Esophagus mucosa (tissue), 1 donor: ENCODE measurements around the gene RASD1. TPM values are rescaled to one million over a fixed set of nuclear protein-coding genes. Genes with fewer than 3 reads are reported as not detected.

ENCODE experiments used
- ATAC-seq: fragments of 200-7000 bp; cut with Tn5 transposase; one replicate; pipeline ENCODE4 v1.9.1; 2020
- total RNA-seq: library from RNA; stranded (reverse); gene quantifications from one replicate; pipeline ENCODE4 v1.2.4, GENCODE V29; 2023
- donor health status: DM: yes; HTN: yes; CAD: no.

The RASD1 gene
- total RNA-seq, 1 donor from 2014 or later: 0.60 TPM

DNA sequence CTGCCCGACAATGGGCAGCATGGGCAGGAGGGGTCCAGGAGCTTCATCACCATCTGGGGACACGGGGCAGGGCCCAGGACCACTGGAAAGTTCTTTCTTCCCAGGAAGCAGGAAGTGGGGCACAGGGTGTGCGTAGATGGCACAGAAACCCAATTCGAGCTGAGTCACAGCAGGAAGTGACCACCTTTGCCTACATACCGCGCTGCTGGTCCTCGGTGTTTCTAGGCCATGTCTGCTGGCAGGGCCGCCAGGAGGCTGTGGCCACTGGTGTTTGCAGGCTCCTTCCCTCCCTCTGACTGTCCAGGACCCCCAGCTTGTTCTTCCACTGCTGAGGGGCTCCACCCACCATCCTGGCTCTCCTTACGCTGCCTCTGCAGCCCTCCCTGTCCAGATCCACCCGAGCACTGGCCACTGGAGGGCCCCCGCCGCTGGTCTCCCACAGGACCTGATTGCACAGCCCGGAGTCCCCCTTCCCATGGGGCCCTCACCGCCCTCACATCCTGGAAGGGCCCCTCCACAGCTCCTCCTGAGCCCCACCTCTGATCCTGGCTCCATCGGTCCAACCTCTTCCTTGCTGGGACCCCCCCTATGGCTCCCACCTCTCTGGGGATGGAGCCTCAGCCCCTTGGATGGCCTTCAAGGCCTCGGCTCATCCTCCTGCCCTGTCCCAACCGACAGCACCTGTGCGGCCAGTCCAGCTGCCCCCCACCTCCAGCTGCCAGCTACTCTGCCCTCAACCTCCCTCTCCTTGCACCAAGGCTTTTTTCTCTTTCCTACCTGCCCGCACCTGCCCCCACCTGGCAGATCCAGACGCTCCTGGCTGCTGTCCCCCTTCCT, 14.5 kb upstream of the RASD1 start:
- no peak for ATAC-seq

DNA sequence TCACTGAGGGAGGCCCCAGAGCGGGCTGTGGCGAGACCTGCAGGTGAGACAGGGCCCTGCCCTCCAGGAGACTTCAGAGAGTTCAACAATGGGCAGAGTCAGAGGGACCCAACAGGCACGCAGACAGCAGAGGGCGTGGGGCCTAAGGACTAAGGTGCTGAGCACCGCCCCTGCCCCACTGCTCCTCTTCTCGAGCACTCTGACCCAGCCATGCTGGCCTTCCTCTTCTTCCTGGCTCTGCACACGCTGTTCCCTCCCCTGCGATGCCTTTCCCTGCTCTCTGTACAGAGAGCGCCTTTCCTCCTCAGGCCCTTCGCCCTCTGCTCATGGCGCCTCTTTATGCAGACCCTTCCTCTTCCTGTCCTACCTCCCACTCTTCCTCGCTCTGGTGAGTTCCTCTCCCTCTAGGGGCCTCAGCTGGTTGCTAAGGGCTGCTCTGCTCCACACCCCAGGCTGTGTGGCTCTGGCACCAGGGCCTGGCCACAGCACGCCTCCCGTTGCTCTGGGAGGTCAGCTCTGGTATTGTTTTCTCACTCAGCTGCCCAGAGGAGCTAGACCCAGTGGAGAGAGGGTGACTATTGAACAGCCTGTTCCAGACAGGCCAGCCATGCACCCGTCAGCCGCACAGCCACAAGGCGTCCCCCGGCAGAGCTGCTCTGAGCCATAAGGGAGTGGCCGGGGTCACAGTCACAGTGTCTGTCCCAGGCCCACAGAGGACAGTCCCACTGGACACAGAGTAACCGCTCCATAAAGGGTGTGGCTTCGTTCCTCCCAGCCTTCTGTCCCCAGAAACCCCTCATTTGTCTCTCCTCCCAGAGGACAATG, 13.6 kb upstream of the RASD1 start:
- ATAC-seq: no peak

DNA sequence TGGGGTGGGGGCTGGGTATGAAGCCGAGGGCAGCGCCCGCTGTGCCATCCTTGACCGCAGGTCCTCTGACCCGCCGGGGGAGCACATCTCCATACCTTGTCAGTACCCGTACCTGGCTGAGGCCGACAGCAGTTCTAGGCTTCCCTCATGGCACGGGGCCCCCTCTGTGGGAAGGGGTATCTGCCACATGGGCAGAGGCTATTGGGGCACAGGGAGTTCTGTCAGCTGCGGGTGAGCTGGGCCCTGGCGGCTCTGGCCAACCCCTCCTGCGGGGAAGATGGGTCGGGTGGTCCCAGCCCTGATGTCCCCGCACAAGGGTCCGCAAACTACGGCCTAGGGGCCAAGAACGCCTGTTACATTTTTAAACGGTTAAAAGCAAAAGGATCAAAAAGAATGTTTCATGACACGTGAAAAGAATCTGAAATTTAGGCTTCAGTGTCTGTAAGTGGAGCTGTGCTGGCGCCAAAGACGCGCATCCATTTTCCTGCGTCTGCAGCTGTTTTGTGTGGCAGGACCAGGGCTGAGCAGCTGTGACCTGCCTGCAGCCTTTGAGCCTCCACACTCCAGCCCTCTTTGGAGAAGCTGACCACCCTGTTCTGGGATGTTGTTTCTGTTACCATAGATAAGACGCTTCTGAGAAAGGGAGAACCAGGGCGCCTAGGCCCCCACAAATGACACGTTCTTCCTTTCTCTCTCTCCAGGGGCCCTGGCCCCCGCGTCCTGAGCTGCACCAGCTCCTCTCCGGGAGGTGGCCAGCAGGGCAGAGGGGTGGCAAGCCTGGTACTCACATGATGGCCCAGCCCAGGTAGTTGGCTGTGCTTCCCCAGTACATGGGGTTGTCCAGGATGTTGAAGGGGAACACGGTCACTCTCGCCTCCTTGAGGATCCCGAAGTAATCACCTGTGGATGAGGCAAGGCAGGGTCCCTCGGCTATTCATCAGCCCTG, 12.7 kb upstream of the RASD1 start:
- ATAC-seq: no peak

DNA sequence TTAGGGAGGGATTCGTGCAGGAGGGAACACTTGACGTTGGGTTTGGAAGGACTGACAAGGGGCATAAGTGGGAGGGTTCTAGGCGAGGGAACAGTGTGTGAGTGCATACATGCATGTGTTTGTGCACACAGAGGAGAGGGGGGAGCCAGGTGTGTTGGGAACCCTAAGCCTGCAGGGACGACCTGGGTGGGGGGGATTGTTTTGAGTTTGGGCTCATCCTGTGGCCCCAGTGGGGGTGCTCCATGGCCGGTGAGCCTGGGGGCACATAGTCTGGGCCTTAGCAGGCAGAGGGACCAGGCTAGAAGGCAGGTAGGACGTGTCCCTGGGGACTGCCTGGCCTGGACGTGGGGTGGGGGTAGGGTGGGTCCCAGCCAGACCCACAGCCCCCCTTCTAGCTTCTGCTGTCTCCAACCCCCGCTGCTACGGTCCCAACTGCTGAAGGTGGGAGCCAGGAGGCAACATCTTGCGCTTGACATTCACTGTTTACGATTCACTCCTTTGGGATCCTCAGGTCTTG, 11.9 kb upstream of the RASD1 start:
- no peak for ATAC-seq

DNA sequence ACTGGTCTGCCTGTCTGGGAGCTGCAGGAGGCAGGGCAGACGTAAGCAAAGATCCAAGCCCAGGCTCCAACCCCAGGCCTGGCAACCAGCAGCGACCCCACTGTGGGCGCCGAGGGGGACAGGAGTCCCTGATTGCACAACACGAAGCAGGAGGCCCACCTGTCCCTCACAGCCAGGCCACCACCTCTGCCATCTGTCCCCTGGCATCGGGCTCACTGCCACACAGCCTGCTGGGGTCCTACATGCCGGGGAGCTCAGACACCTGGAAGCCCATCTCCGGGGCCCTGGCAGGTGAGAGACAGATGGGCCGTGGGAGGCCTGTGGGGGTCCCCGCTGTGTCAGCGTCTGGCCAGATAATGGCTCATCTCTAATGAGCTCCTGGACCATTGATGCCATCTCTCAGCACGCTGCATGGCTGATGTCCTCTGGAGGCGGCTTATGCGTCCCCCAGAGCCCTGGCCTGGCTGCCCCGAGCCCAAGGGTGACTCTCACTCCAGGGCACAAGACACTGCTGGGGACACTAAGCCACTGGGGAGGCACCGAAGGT, 11.3 kb upstream of the RASD1 start:
- ATAC-seq: no peak

DNA sequence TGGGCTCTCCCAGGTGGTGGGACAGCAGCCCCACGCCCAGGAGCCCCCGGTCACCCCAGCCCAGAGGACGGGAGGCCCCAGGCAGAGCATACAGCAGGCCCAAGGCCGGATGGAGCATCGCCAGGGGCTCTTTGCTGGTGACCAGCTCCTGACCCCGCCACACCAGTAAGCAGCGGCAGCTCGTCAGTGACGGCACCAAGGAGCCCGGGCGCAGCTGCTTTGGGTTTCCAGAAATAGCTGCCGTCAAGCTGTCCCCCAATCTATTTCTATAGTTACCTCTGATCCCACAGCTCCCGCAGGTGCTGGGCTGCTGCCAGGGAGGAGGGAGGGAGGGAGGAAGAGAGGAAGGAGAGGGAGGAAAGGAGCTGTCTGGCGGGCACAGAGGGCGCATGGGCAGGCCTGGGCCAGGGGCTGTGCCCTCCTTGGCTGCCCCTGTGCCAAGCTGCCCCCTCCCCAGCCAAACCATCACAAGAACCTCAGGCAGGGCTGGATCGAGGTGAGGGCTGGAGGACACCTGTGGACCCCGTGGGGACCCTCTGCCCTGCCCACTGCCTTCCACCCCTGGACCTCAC, 10.8 kb upstream of the RASD1 start:
- no peak for ATAC-seq

DNA sequence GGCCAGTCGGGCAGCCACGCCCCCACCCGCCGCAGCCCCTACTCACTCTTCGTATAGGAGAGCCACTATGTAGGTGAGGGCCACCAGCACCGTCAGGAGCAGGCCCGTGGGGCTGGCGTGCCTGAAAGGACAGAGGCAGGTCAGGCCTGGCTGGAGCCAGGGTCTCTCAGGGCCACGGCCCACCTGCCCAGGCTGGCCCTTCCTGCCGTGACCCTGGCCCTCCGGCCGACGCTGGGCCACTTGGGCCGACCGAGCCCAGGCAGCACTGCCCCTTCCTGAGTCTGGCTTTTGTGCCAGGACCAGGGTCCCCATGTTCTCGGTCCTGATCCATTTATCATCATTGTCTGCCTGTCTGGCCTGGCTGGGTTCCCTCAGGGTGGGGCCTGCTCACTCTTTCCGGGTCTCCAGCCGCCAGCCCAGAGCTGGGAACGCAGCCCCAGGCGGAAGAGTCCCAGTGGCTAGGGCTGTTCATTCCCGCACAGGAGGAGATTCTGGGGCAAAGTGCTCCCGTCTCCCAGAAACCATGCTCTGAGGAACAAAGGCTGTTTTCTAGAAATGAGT, 10.1 kb upstream of the RASD1 start:
- no peak for ATAC-seq

DNA sequence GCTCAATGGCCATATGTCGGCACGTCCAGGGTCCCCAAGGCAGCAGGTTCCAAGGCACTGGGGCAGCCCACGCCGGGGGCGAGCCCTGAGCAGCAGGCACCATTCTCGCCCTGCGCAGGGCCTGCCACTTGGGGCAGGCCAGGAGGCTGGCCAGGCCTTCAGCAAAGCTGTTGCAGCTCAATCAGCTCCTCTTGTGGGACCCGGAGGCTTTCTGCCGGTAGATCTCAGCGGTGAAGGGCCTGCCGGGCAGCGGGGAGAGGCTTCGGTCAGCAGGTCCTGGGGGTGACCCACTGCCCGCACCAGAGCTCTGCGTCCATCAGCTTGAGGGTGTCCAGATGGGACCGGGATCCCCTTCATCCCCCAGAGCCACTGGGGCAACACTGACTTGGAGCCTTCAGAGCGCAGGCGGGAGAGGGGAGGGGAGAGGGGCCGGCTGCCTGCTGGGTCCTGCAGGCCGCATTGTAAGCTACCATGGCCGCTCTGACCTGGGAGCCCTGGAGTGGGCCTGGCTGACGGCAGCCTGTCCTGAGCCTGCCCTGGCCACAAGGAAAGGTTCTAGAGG, 9.5 kb upstream of the RASD1 start:
- ATAC-seq: no peak

DNA sequence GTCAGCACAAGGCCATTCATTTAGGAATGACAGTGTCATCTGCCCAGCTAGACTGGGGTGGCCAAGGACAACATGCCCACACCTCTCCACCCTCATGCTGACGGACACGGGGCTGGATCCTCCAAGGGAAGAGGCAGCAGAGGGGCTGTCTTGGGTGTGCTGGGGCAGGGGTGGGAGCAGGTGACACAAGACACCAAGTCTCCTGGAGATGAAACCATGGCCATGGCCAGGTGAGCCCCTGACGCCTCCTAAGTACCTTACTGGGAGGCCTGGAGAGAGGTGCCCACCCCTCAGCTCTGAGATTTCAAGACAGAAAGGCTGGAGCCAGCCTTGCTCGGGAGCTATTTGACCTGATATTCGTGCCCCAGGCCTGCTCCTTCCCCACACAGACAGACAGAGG, 9.0 kb upstream of the RASD1 start:
- no peak for ATAC-seq

DNA sequence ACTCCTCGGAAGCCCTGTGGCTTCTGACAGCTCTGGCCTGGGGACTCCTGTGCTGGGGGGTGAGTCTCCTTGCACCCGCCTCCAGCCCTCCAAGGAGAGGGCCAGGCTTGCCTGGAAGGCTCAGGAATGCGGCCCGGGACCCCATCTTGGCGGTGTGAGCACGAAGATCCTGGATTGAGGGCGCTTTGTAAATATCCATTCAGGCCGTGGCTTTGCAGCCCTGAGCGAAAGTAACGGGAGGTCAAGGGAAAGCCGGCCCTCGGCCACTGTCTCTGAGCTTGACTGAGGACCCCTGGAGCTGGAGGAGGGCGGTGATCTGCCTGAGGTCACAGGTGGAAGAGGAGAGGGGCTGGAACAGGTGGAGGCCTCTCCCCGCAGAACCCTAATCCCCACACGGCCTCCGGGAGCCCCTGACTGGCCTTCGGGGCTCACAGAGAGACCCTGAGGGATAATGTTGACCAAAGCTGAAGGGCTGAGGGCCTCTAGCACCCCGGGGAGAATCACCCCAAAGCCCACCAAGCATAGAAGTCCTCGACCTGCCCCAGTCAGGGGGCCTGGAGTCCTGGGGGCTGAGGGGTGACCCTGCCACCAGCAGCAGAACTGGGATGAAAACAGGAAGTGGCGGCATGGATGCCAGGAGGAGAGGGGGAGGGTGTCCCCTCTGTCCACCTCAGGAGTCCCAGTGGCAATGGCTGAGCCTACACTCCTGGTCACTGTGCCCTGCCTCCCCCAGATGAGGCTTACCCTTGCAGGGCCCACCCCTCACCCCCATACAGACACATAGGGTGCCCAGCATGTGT, 8.3 kb upstream of the RASD1 start:
- ATAC-seq: no peak

DNA sequence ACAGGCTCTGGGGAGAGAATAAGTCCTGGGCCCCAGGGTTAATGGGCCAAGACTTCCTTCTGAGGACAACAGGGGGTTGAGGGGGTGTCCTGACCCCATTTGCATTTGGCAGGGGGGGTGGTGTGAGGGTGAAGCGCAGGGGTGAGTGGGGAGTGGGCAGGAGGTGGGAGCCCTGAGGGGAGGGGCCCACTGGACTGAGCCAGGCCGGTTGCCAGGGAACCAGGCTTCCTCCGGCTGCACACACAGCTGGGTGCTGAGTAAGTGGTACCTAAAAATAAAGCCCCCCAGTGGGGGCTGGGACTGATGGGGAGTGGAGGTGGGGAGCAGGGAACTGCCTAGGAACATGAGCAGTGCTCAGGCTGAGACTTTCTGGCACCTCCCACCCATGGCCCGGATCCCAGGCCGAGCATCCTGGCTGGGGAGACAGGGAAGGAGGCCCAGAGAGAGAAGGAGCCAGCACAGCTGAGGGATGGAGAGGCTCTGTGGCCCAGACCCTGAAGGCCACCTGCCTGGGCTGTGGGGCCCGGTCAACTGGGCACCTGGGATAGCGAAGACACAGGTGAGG, 7.5 kb upstream of the RASD1 start:
- ATAC-seq: no peak

DNA sequence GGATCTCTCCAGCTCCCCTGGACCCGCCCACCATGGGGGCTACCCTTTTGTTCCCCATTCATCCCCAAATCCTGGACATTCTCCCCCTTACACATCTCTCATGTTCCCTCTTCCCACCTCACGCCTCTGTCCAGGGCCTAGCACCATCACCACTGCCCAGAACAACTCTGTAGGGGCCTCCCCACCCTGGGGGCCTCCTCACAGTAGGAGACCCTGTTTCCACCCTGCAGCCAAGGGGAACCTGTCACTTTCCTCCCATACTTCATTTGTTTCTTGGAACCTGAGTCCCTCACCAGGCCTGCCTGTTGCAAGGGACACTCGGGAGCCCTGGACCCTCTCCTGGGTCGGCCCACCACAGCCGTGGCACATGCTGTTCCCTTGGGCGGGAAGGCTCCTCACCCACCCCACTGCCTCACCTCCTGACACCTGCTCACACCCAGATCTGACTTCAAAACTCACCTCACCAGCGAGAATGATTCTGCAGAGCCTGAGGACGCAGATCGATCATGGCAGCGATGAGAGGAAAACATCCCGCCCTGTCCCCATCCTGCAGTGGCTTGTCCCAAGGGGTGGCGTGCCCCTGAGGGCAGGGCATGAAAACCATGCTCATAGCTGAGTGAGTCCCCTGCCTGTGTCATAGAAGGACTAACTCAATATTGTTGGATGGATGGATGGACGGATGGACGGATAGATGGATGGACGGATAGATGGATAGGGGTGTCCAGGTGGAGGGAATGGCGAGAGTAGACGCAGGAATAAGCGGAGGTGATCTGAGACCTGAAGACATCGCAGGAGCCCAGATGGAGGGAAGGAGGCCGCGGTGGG, 6.8 kb upstream of the RASD1 start:
- no peak for ATAC-seq

DNA sequence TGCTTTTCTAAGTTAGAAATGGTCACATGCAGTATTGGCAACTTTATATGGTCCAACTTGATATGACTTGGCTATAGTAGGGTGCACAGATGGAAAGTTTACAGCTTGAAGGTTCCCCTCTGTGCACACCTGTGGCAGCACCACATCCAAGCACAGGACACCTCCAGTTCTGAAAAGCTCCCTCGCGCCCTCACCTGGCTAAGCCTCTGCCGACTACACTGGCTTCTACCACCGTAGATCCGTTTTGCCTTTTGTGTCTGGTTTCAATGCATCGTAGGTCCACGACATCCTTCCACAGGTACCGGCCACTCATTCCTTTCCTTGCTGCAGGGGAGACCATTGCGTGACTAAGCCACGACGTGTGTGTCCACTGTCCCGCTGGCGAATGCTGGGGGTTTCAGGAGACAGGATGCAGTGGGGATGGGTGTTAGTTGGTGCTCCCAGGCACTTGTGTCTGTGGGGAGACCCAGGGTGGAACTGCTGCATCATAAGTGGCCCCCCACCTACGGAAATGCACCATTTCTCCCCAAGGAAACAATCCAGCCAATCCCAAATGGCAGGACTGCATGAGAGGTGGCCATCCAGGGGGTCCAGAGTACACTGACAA, 4.9 kb upstream of the RASD1 start:
- ATAC-seq: no peak

DNA sequence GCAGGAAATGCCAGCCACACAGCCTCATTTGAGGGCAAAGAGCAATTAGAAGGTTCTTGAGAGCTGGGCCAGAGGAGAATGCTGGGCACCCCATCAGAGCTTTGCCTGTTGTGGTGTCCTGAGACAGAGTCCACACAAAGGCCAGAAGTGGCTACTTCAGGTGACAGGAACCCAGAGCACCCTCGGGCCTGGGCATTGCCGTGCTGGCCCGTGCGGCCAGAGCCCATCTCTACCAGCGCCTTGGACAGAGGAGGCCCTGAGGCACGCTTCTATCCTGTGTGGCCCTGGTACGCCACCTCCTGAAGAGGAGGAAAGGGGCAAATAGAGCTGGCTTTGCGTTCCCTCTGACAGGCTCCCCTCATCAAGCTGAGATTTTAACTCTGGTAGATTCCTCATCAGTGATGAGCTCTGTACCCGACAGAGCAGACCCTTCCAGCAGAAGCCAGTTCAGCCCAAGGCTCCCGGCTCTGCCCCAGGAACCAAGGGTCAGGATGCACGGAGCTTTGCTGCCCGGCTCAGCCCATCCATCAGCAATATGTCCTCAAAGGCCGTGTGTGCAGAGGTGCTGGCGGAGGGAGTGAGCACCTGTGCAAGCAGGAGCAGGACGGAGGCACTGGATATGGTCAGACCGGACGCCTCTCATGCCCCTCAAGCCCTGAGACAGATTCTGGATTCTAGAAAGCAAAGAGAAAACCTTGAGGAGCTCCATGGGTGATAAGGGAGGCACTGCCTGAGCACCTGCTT, 3.4 kb upstream of the RASD1 start:
- no peak for ATAC-seq

DNA sequence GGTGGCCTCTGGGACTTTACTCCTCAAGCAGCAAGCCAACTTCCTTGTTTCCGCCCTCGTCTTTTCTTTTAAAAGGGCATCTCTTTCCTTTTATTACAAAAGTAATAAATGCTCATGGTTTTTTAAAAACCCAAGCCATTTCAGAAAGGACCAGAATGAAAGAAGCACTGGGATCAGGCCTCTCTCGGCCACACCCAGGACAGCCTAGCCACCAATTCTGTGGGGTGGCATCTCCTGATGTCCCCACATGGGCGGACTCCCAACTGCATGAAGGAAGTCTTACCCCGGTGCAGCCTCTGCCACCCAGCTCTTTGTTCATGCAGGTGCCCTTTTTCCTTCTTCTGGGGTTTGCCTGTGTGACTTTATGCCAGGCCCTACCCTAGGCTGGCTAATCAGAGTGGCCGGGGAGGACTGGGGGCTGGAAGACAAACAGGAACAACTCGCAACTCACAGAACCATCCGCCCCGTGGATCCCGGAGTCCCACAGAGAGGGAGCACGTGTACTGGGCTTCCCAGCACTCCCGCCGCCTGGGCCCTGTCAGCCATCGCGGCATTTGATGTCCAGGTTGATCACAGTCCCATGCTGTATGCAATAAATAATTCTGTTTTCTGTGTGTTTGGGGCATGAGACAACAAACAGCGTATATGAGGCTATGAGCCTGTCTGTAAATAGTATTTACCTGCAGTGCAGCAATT, 2.6 kb upstream of the RASD1 start:
- ATAC-seq: no peak

DNA sequence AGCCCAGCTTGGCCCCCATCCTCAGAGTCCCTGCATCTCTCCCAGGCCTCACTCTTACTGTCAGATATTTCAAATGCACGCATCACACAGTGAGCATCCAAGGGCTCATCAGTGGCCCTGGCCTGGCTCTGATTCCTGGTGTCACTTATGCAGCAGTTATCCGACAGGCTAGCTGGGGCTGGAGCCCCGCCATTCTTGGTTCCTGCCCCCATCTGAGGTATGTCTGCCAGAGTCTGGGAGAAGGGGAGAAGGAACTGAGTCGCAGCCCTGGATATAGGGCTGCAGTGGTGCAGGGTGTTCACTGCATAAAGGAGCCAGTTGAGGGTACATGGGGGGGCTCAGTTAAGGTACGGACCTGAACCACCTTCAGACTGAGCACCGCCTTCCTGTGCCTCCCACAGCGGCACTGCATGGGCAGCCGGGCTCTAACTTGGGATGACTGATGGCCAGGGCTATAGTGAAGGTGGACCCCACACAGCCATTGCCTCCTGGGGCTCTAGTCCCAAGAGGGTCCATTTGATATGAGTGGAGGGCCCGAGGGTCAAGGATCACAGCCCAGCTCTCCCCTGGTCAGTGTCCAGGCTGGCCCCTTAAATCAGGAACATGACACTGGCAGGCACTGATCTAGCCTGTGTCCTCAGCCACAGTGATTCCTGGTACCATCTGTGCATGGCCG, 1.8 kb upstream of the RASD1 start:
- no peak for ATAC-seq
